H1 (cell line): ENCODE results near the gene CFDP1. TPM values are rescaled to one million over a fixed set of nuclear protein-coding genes. Genes with fewer than 3 reads are reported as not detected.

Experiments used
- CTCF ChIA-PET: fragments of 300-600 bp; sonication (Branson Sonifier 250); formaldehyde crosslinking; loops from one replicate; lab custom pipeline; 2021; ENCODE audit not compliant: partially characterized antibody; lab: Charles Lee
- POLR2A ChIA-PET: fragments of 300-600 bp; sonication (Branson Sonifier 250); formaldehyde crosslinking; loops from one replicate; lab custom pipeline; 2021; ENCODE audit warnings: inconsistent platforms; ENCODE audit not compliant: partially characterized antibody; lab: Charles Lee
- DNase-seq, 2 experiments: peaks; one replicate each; pipeline versions ENCODE4 v3.0.0 to v3.0.0-alpha.2; 2010 to 2022; ENCODE audit warnings: low spot score in 2 of 2, low read depth in 1 of 2, mixed read lengths in 1 of 2
- FAIRE-seq: peaks from 2 replicates; lab custom pipeline; 2011; peaks lifted over from hg19 to GRCh38; lab: Jason Lieb, UNC
- H2AFZ ChIP-seq: 2 replicates; pipeline ENCODE4 v1.8.1; 2012; ENCODE audit warnings: low read length, inconsistent platforms
- H2AK5ac ChIP-seq: 2 replicates; pipeline ENCODE4 v1.6.1; 2013; ENCODE audit warnings: low read depth, low read length
- H2BK120ac ChIP-seq: replicated peaks from 2 replicates; pipeline ENCODE3; 2013; ENCODE audit warnings: low read depth, low read length, inconsistent platforms
- H2BK12ac ChIP-seq: 2 replicates; pipeline ENCODE4 v1.6.1; 2013; ENCODE audit warnings: low read depth, low read length
- H2BK15ac ChIP-seq: 2 replicates; pipeline ENCODE4 v1.6.1; 2013; ENCODE audit warnings: low read length
- H2BK20ac ChIP-seq: 2 replicates; pipeline ENCODE4 v1.6.1; 2013; ENCODE audit warnings: low read length
- H2BK5ac ChIP-seq: 2 replicates; pipeline ENCODE4 v1.6.1; 2013; ENCODE audit warnings: low read depth, low read length
- H3K14ac ChIP-seq: 2 replicates; pipeline ENCODE4 v1.6.1; 2013; ENCODE audit warnings: inconsistent platforms; ENCODE audit not compliant: insufficient read length
- H3K18ac ChIP-seq: 2 replicates; pipeline ENCODE4 v1.6.1; 2013; ENCODE audit warnings: low read length; ENCODE audit errors: extremely low read depth
- H3K23ac ChIP-seq: 2 replicates; pipeline ENCODE4 v1.6.1; 2013; ENCODE audit warnings: inconsistent platforms; ENCODE audit not compliant: insufficient read length
- H3K23me2 ChIP-seq: 2 replicates; pipeline ENCODE4 v1.6.1; 2013; ENCODE audit warnings: low read depth, low read length
- H3K27ac ChIP-seq: 2 replicates; pipeline ENCODE4 v1.6.1; 2011; ENCODE audit warnings: low read depth, low read length, inconsistent platforms
- H3K27me3 ChIP-seq, 4 experiments: replicated peaks in 1 of 4; 1 replicate in 1 of 4; 2 replicates in 3 of 4; pipeline versions ENCODE4 v1.6.1 to v1.8.1; 2011 to 2013; ENCODE audit warnings: low read length in 3 of 4, mild to moderate bottlenecking in 3 of 4, inconsistent platforms in 2 of 4, mixed read lengths in 2 of 4, moderate library complexity in 1 of 4; ENCODE audit not compliant: control insufficient read depth in 3 of 4, insufficient read depth in 3 of 4; ENCODE audit errors: extremely low read depth in 1 of 4
- H3K36me3 ChIP-seq, 4 experiments: 2 replicates each; pipeline versions ENCODE4 v1.6.1 to v1.8.1; 2011 to 2013; ENCODE audit warnings: mild to moderate bottlenecking in 4 of 4, low read length in 3 of 4, moderate library complexity in 2 of 4, control low read depth in 1 of 4, inconsistent platforms in 1 of 4; ENCODE audit not compliant: insufficient read depth in 4 of 4, control insufficient read depth in 2 of 4
- H3K4ac ChIP-seq: replicated peaks from 2 replicates; pipeline ENCODE3; 2013; ENCODE audit warnings: low read length, low read depth, mixed read lengths, inconsistent platforms; ENCODE audit not compliant: insufficient read length
- H3K4me1 ChIP-seq, 4 experiments: replicated peaks in 1 of 4; 1 replicate in 1 of 4; 2 replicates in 3 of 4; pipeline versions ENCODE4 v1.6.1 to v1.8.1; 2011 to 2013; ENCODE audit warnings: low read length in 3 of 4, inconsistent platforms in 2 of 4, mixed read lengths in 1 of 4; ENCODE audit not compliant: insufficient read depth in 4 of 4, control insufficient read depth in 3 of 4
- H3K4me2 ChIP-seq, 2 experiments: 2 replicates each; pipeline versions ENCODE4 v1.6.1 to v1.8.1; 2011 to 2013; ENCODE audit warnings: low read depth in 2 of 2, low read length in 2 of 2, control low read depth in 1 of 2, inconsistent platforms in 1 of 2, mild to moderate bottlenecking in 1 of 2; ENCODE audit not compliant: insufficient read depth in 1 of 2
- H3K4me3 ChIP-seq, 4 experiments: fragments of 200-600, 300-600 bp in 1 of 4; sonication (generic), shearing (Covaris generic), sonication (Bioruptor Twin) in 1 of 4; 2 replicates each; pipeline versions ENCODE4 v1.5.1 to v1.8.1; 2011 to 2016; ENCODE audit warnings: low read length in 4 of 4, low read depth in 3 of 4, control low read depth in 2 of 4, inconsistent platforms in 2 of 4, mild to moderate bottlenecking in 2 of 4, mixed read lengths in 1 of 4, moderate library complexity in 1 of 4; ENCODE audit not compliant: insufficient read depth in 2 of 4; ENCODE audit errors: extremely low read depth in 1 of 4
- H3K56ac ChIP-seq: replicated peaks from 2 replicates; pipeline ENCODE3; 2013; ENCODE audit warnings: low read depth, mild to moderate bottlenecking, mixed read lengths, low read length, inconsistent platforms; ENCODE audit not compliant: insufficient read length
- H3K79me1 ChIP-seq: 2 replicates; pipeline ENCODE4 v1.6.1; 2013; ENCODE audit warnings: low read depth, low read length, control low read depth
- H3K79me2 ChIP-seq, 2 experiments: 2 replicates each; pipeline versions ENCODE4 v1.6.1 to v1.8.1; 2012 to 2013; ENCODE audit warnings: low read length in 2 of 2, mild to moderate bottlenecking in 2 of 2, inconsistent platforms in 1 of 2; ENCODE audit not compliant: insufficient read depth in 2 of 2, control insufficient read depth in 1 of 2
- H3K9ac ChIP-seq, 4 experiments: replicated peaks in 1 of 4; 1 replicate in 1 of 4; 2 replicates in 3 of 4; pipeline versions ENCODE4 v1.6.1 to v1.8.1; 2011 to 2013; ENCODE audit warnings: low read depth in 3 of 4, low read length in 3 of 4, control low read depth in 2 of 4, mild to moderate bottlenecking in 2 of 4, moderate library complexity in 2 of 4, inconsistent platforms in 1 of 4; ENCODE audit errors: extremely low read depth in 1 of 4
- H3K9me3 ChIP-seq, 2 experiments: 2 replicates each; pipeline versions ENCODE4 v1.6.1 to v1.8.1; 2012 to 2013; ENCODE audit warnings: mild to moderate bottlenecking in 2 of 2, moderate library complexity in 2 of 2, control low read depth in 1 of 2, inconsistent platforms in 1 of 2, low read depth in 1 of 2, low read length in 1 of 2, mixed read lengths in 1 of 2; ENCODE audit not compliant: insufficient read depth in 2 of 2
- H4K20me1 ChIP-seq, 2 experiments: replicated peaks in 1 of 2; 2 replicates each; pipeline versions ENCODE3 to v1.8.1; 2011 to 2013; ENCODE audit warnings: inconsistent platforms in 2 of 2, low read length in 2 of 2, mild to moderate bottlenecking in 1 of 2; ENCODE audit not compliant: insufficient read depth in 2 of 2, control insufficient read depth in 1 of 2
- H4K5ac ChIP-seq: 2 replicates; pipeline ENCODE4 v1.6.1; 2013; ENCODE audit warnings: low read length, low read depth, mixed read lengths, inconsistent platforms; ENCODE audit not compliant: insufficient read length
- H4K8ac ChIP-seq: 2 replicates; pipeline ENCODE4 v1.8.0; 2013; ENCODE audit warnings: mild to moderate bottlenecking, moderate library complexity, low read length, inconsistent platforms; ENCODE audit not compliant: insufficient read depth; ENCODE audit errors: extremely low read depth
- H4K91ac ChIP-seq: replicated peaks from 2 replicates; pipeline ENCODE3; 2013; ENCODE audit warnings: low read length, mixed read lengths, inconsistent platforms; ENCODE audit not compliant: insufficient read length
- BRCA1 ChIP-seq: IDR thresholded peaks from 2 replicates; pipeline ENCODE4 v1.6.1; 2012; ENCODE audit warnings: low read depth, low read length, improper control_type of control experiment
- CBX5 ChIP-seq: fragments of 300-800, 300-1000 bp; sonication (generic); IDR thresholded peaks from 2 replicates; pipeline ENCODE4 v1.7.1; 2016; ENCODE audit warnings: antibody characterized with exemption, low read length, low read depth
- CREB1 ChIP-seq: IDR thresholded peaks from 2 replicates; pipeline ENCODE4 v1.6.1; 2012; ENCODE audit warnings: inconsistent platforms
- FOSL1 ChIP-seq: IDR thresholded peaks from 2 replicates; pipeline ENCODE4 v1.6.1; 2011; ENCODE audit warnings: mild to moderate bottlenecking, low read depth, low read length, moderate library complexity; ENCODE audit not compliant: insufficient read depth
- RXRA ChIP-seq: IDR thresholded peaks from 2 replicates; pipeline ENCODE4 v1.6.1; 2011; ENCODE audit warnings: low read depth, mild to moderate bottlenecking, low read length, moderate library complexity; ENCODE audit not compliant: insufficient read depth
- SIX5 ChIP-seq: IDR thresholded peaks from 2 replicates; pipeline ENCODE4 v1.6.1; 2011; ENCODE audit warnings: mild to moderate bottlenecking, low read depth, low read length
- TCF12 ChIP-seq: IDR thresholded peaks from 2 replicates; pipeline ENCODE4 v1.6.1; 2011; ENCODE audit warnings: low read depth, mild to moderate bottlenecking, low read length
- YY1 ChIP-seq: IDR thresholded peaks from 2 replicates; pipeline ENCODE4 v1.6.1; 2011; ENCODE audit warnings: low read depth, mild to moderate bottlenecking, low read length
- ZNF274 ChIP-seq: IDR thresholded peaks from 2 replicates; pipeline ENCODE4 v1.7.0; 2012; ENCODE audit warnings: low read length, borderline replicate concordance; ENCODE audit errors: extremely low read depth
- WGBS, 2 experiments: shearing (Covaris generic) in 1 of 2; methylation state at CpG; one replicate each; pipeline versions ENCODE4 v1.1.6 to v1.1.7; 2013 to 2015; ENCODE audit warnings: low lambda C conversion rate in 2 of 2, mixed read lengths in 2 of 2, inconsistent platforms in 1 of 2, low coverage in 1 of 2, missing lambda C conversion rate in 1 of 2; ENCODE audit not compliant: insufficient replicate concordance in 2 of 2, insufficient coverage in 1 of 2, insufficient read length in 1 of 2; ENCODE audit errors: extremely low coverage in 1 of 2, missing lambda C conversion rate in 1 of 2; 5-methylcytosine and 5-hydroxymethylcytosine counted together
- polyA plus RNA-seq, 7 experiments: library from polyadenylated mRNA; depleted of rRNA in 3 of 7; stranded (reverse) in 5 of 7; unstranded in 2 of 7; fragments of >200 nt in 5 of 7; fragments of 200-250 nt in 2 of 7; gene quantifications; 1 replicate in 5 of 7; 2 replicates in 1 of 7; 4 replicates in 1 of 7; pipeline versions ENCODE4 v1.2.1 to v1.2.3, GENCODE V29; 2011 to 2013; ENCODE audit warnings: missing spikeins in 2 of 7, mixed read lengths in 2 of 7
- total RNA-seq: library from RNA; stranded (reverse); fragmentation: NEBNext Ultra II Directional; extraction: Animal tissue kit (Norgen Biotek cat#: 25700); gene quantifications from 2 replicates; pipeline ENCODE4 v1.2.1, GENCODE V29; 2021
- TF ChIP-seq, protein P1 (sequence below): IDR thresholded peaks from 2 replicates; pipeline ENCODE4 v1.6.1; 2011; ENCODE audit warnings: low read depth, mild to moderate bottlenecking, low read length; ENCODE audit not compliant: insufficient read depth
- TF ChIP-seq, protein P2 (sequence below): IDR thresholded peaks from 2 replicates; pipeline ENCODE4 v1.6.1; 2011; ENCODE audit warnings: low read length, improper control_type of control experiment

The CFDP1 gene
- total and polyA plus RNA-seq, 2 of the 8 experiments (the other 6 are each of a cell fraction or from before 2014, with no cell fraction given): 25.5 to 77.3 TPM

DNA sequence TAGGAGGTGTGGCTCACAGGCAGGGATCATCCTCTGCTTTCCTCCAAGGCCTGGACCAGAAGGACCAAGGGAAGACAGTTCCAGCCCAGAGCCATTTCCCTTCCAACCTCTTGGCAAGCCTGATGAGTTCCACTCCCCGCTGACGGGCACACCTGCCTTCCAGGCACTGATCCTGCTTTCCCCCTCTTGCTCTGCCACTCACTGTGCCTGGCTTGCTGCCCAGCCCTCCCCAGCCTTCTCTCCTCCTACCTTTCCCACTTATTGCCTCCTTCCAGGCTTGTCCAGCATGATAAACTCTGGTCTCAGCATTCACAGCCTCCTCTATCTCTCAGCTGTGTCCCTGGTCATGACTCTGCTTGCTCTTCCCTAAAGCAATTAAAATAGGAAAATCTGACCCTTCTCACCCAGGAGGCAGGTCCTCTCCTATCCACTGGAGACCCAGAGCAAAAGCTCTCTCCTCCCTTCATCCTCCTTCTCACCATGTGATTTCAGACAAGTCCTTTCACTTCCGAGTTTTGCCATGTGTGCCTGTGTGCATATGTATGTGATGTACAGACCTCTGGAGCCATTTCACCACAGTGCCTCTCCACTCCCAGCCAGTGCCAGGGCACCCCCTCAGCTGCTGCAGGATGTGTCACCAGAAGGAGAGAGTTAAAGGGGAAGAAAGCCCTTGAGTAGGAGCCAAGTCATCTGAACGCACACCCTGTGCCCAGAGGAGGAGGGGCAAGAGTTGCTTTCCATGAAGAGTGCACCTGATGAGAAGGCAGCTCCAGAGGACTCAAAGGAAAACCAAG is 44.6 kb upstream of the CFDP1 start:
- no peak overlapping the region for H4K91ac ChIP-seq
- H2BK15ac ChIP-seq: no peak overlapping the region
- H3K23ac ChIP-seq: no peak overlapping the region
- H2AK5ac ChIP-seq: no peak overlapping the region
- H2BK12ac ChIP-seq: no peak overlapping the region
- no peak overlapping the region for H3K4ac ChIP-seq
- FAIRE-seq (no peak), DNase-seq (no peak)
- H3K18ac ChIP-seq: no peak overlapping the region
- no peak overlapping the region for H3K4me2 ChIP-seq
- no peak overlapping the region for H2AFZ ChIP-seq
- H3K4me1 ChIP-seq: peaks cover 0 to under 1% (median 0%) of the 10 kb centered on the region in 4 experiments; a peak in 1 of 7 replicates
- no peak overlapping the region for H3K56ac ChIP-seq
- ChIA-PET CTCF (interaction anchor here (0.6 to 9.9 kb wide), 11 partner anchors 9 to 143 kb away, joined by 3 to 127 read pairs (median 3); partner anchors contain the start of gene TMEM170A), POLR2A (interaction anchor here (0.9 to 1.9 kb wide), 2 partner anchors 17 to 39 kb away, joined by 3 to 16 read pairs; partner anchors contain the start of gene CHST6)
- H4K5ac ChIP-seq: no peak overlapping the region
- H3K79me1 ChIP-seq: no peaks in the 10 kb centered on the region
- no peak overlapping the region for H3K27ac ChIP-seq
- H2BK120ac ChIP-seq: no peak overlapping the region
- no peak overlapping the region for H3K4me3 ChIP-seq
- H3K14ac ChIP-seq: no peak overlapping the region
- no peak overlapping the region; the same call in 1 of the 2 replicates for H2BK5ac ChIP-seq
- H3K27me3 ChIP-seq: no peaks in the 10 kb centered on the region
- H2BK20ac ChIP-seq: no peak overlapping the region
- H3K79me2 ChIP-seq: no peaks in the 10 kb centered on the region
- peaks cover 0 to 2% of the 10 kb centered on the region in 2 experiments for H4K20me1 ChIP-seq
- WGBS, 2 experiments: 95% methylated on average over 4 of the region's 4 CpGs; no CpG with 5 or more reads in 1 of the 2 experiments
- no peaks in the 10 kb centered on the region for H3K23me2 ChIP-seq
- no peak overlapping the region for H4K8ac ChIP-seq
- 0 out of 4 replicates have a peak, but pooled peaks cover 0 to 2% of the 10 kb centered on the region in 2 experiments for H3K9me3 ChIP-seq
- no peak overlapping the region for H3K9ac ChIP-seq
- peaks cover 0 to 25% (median 10%) of the 10 kb centered on the region in 4 experiments; a peak in 7 of 8 replicates for H3K36me3 ChIP-seq
- TF ChIP-seq TCF12 (no peak), FOSL1 (no peak), CBX5 (no peak), SIX5 (no peak), RXRA (no peak), BRCA1 (no peak), CREB1 (no peak), ZNF274 (no peak), YY1 (no peak)
- TF ChIP-seq, protein P1, sequence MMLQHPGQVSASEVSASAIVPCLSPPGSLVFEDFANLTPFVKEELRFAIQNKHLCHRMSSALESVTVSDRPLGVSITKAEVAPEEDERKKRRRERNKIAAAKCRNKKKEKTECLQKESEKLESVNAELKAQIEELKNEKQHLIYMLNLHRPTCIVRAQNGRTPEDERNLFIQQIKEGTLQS: no peak
- TF ChIP-seq, protein P2, sequence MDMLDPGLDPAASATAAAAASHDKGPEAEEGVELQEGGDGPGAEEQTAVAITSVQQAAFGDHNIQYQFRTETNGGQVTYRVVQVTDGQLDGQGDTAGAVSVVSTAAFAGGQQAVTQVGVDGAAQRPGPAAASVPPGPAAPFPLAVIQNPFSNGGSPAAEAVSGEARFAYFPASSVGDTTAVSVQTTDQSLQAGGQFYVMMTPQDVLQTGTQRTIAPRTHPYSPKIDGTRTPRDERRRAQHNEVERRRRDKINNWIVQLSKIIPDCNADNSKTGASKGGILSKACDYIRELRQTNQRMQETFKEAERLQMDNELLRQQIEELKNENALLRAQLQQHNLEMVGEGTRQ: no peak
